ENCODE results near the gene NIN. TPM values are rescaled to one million over a fixed set of nuclear protein-coding genes. Genes with fewer than 3 reads are reported as not detected.
A peak's percentile ranks its signal among the peaks of the same experiment; 100 is the strongest.

The NIN gene
- total RNA-seq, 1 donor from 2014 or later, result 27.4 TPM

DNA sequence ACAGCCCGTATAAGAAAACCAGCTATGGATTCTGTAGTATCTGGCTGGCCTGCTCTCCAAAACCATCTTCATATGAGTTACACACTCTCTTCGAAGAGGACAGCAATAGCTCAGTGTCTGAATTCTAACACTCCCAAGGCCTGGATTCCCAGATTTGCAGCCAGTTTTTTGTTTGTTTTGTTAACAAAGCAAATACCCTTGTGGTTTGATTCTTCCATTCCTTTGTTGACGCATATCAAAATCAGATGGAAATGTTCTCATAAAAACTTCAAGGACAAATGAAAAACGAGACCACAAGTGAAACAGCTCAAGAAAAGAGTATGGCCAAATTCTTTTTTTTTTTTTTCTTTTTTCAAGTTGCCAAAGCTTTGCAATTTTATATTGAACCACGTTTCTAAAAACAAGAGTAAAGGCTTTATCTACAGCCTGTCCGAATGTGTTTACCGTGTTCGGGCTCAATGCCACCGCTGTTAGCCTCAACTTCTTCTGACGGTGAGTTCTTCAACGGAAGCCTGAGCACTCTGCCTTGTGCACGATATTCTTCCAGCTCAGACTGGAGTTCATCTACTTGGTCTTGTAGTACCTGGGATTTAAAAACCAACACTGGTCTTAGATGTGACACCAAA, 67.5 kb downstream of the NIN start:
- Histone ChIP-seq H3K27me3 (ENCODE audit: low read depth) (no peaks in the 10 kb centered on the region), H3K36me3 (peaks cover 89% of the 10 kb centered on the region), H3K27ac (replicated peaks) (peak overlapping the region; percentile 14), H3K9me3 (replicated peaks) (no peaks in the 10 kb centered on the region), H3K4me3 (no peak overlapping the region), H3K4me1 (peaks cover 17% of the 10 kb centered on the region)
- DNase-seq, result no peak
- TF ChIP-seq, protein P1, sequence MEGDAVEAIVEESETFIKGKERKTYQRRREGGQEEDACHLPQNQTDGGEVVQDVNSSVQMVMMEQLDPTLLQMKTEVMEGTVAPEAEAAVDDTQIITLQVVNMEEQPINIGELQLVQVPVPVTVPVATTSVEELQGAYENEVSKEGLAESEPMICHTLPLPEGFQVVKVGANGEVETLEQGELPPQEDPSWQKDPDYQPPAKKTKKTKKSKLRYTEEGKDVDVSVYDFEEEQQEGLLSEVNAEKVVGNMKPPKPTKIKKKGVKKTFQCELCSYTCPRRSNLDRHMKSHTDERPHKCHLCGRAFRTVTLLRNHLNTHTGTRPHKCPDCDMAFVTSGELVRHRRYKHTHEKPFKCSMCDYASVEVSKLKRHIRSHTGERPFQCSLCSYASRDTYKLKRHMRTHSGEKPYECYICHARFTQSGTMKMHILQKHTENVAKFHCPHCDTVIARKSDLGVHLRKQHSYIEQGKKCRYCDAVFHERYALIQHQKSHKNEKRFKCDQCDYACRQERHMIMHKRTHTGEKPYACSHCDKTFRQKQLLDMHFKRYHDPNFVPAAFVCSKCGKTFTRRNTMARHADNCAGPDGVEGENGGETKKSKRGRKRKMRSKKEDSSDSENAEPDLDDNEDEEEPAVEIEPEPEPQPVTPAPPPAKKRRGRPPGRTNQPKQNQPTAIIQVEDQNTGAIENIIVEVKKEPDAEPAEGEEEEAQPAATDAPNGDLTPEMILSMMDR (IDR thresholded peaks at IDR 0.05; ENCODE audit: borderline replicate concordance), result no peak
- intact Hi-C loops (cut with micrococcal nuclease), result no loop called here

- peaks cover 17% of the 10 kb centered on the region for H3K4me1 ChIP-seq
- intact Hi-C loops (cut with micrococcal nuclease), result no loop called here
- H3K36me3 ChIP-seq, result peaks cover 91% of the 10 kb centered on the region
- no peak for DNase-seq
- H3K9me3 ChIP-seq (replicated peaks), result no peaks in the 10 kb centered on the region
- TF ChIP-seq, protein P1 (IDR thresholded peaks at IDR 0.05; ENCODE audit: borderline replicate concordance), result no peak
- peak overlapping the region; percentile 14 for H3K27ac ChIP-seq (replicated peaks)
- no peaks in the 10 kb centered on the region for H3K27me3 ChIP-seq (ENCODE audit: low read depth)
- no peak overlapping the region for H3K4me3 ChIP-seq
These were observed 68.0 kb downstream of the NIN start for GRCh38 chr14:50762931-50763300.

DNA sequence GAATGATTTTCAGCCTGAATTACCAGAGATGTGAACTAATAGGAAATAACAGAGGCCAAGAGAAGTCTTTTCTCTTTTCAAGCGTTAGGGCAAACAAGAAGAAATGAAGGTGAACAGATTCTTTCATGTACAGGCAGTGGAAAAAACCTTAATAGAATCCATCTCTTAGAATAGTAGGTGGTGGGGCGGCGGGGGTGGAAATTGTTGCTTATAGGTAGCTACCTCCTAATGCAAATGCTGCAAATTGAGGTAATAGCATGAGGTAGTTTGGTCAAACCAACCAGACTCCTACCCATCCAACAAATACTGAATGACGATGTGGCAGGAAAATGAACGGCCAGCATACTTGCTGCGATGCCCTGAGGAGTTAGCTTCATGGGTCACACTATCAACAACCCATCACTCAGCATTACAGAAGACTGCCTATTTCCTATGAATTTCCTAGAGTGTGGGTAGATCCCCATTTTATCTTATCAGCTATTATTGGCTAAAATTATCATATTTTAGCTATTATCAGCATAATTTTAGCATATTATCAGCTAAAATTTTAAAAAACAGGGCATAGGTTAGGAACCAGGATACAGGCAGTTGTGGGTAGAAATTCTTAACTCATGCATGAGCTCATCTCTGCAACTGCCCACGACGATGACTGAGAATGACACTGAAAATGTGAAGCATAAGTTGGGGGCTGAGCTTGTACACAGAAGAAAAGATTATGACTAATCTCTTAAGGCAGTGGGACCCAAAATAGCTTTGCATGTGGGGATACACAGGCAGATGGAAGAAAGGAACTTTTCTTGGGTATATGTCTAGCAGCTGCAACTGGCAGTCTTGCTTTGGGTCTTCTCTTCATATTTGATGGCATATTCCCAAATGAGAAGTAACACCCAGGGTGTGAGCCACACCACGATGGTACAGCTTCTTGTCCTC, 68.7 kb downstream of the NIN start:
- H3K4me1 ChIP-seq, result peaks cover 16% of the 10 kb centered on the region
- no peaks in the 10 kb centered on the region for H3K9me3 ChIP-seq (replicated peaks)
- TF ChIP-seq, protein P1 (IDR thresholded peaks at IDR 0.05; ENCODE audit: borderline replicate concordance), result no peak
- no peaks in the 10 kb centered on the region for H3K27me3 ChIP-seq (ENCODE audit: low read depth)
- no peak for DNase-seq
- intact Hi-C loops (cut with micrococcal nuclease), result no loop called here
- H3K27ac ChIP-seq (replicated peaks), result no peak overlapping the region
- H3K36me3 ChIP-seq, result peaks cover 96% of the 10 kb centered on the region
- no peak overlapping the region for H3K4me3 ChIP-seq

DNA sequence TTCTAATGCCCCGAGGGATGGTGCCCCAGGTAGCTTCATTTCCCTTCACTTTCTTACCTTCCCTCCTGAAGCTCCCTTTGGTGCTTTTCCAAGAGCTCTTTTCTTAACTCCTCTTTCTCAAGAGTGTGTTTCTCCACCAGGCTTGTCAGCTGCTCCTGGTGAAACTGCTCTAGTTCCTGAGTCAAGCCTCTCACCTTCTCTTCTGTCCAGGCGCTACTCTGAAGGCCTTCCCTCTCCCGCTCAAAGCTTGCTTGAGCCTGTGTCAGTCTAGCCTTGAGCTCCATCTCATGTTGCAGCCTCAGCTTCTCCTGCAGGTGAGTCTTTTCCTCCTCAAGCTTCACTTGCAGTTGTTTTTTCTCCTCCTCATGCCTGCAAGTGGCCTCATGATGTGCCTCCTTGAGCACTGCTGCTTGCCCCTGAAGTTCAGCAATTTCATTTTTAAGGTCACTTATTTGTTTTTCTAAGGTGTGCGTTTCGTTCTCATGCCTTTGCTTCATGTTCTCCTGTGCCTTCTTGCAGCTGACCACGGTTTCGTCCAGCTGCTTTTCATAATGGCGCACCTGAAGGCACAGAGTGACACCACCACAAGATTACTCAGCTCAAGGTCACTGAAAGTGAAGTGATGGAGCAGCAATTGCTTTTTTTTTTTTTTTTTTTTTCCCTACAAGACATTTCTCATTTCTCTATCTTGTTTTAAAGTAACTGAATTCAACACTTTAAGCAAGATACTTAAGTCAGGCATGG, 71.0 kb downstream of the NIN start:
- Histone ChIP-seq H3K4me3 (no peak overlapping the region), H3K27me3 (ENCODE audit: low read depth) (no peaks in the 10 kb centered on the region), H3K9me3 (replicated peaks) (no peaks in the 10 kb centered on the region), H3K4me1 (peaks cover 3% of the 10 kb centered on the region), H3K36me3 (peaks cover 91% of the 10 kb centered on the region), H3K27ac (replicated peaks) (no peak overlapping the region)
- intact Hi-C loops (cut with micrococcal nuclease), result no loop called here
- DNase-seq, result no peak
- TF ChIP-seq, protein P1 (IDR thresholded peaks at IDR 0.05; ENCODE audit: borderline replicate concordance), result no peak

- Histone ChIP-seq H3K4me1 (peaks cover 3% of the 10 kb centered on the region), H3K36me3 (peaks cover 92% of the 10 kb centered on the region), H3K27ac (replicated peaks) (peak overlapping the region; percentile 23), H3K9me3 (replicated peaks) (no peaks in the 10 kb centered on the region), H3K27me3 (ENCODE audit: low read depth) (no peaks in the 10 kb centered on the region), H3K4me3 (no peak overlapping the region)
- DNase-seq, result no peak
- TF ChIP-seq, protein P1 (IDR thresholded peaks at IDR 0.05; ENCODE audit: borderline replicate concordance), result no peak
- intact Hi-C loops (cut with micrococcal nuclease), result no loop called here
These were observed 72.0 kb downstream of the NIN start for GRCh38 chr14:50758945-50759344.

Data from left ventricle myocardium inferior (tissue), 1 donor.